Stimulated activated naive B cell treated with anti-CD40 and anti-IgM and Interleukin-4, amounts not matched to agents 10 μg/mL and 1 μg/mL and 100 μg/mL, for 72 hours (primary cell): ENCODE data around the gene WDR26.
A peak's percentile ranks its signal among the peaks of the same experiment; 100 is the strongest.

Experiments
- ATAC-seq, 2 donors: fragments of 150-1000 bp; cut with Tn5 transposase; replicated peaks; 2 replicates each; pipeline ENCODE4 v1.10.0; 2021; ENCODE audit warnings: moderate library complexity in 1 of 2
- DNase-seq: peaks from one replicate; pipeline ENCODE4 v3.0.0; 2021
- H3K27ac Mint-ChIP-seq: one replicate; pipeline ENCODE4 v1.8.0; 2022; ENCODE audit warnings: mild to moderate bottlenecking, mixed read lengths
- H3K27me3 Mint-ChIP-seq, 2 donors: one replicate each; pipeline ENCODE4 v1.8.0; 2022; ENCODE audit warnings: mixed read lengths in 2 of 2
- H3K36me3 Mint-ChIP-seq, 2 donors: one replicate each; pipeline ENCODE4 v1.8.0; 2022; ENCODE audit warnings: mixed read lengths in 2 of 2, mild to moderate bottlenecking in 1 of 2
- H3K4me1 Mint-ChIP-seq, 2 donors: one replicate each; pipeline ENCODE4 v1.8.0; 2022; ENCODE audit warnings: mixed read lengths in 2 of 2, mild to moderate bottlenecking in 1 of 2
- H3K4me3 Mint-ChIP-seq, 2 donors: one replicate each; pipeline ENCODE4 v1.8.0; 2022; ENCODE audit warnings: mild to moderate bottlenecking in 2 of 2, mixed read lengths in 2 of 2, moderate library complexity in 1 of 2
- H3K9me3 Mint-ChIP-seq, 2 donors: one replicate each; pipeline ENCODE4 v1.8.0; 2022; ENCODE audit warnings: mixed read lengths in 2 of 2, mild to moderate bottlenecking in 1 of 2

The WDR26 gene

DNA sequence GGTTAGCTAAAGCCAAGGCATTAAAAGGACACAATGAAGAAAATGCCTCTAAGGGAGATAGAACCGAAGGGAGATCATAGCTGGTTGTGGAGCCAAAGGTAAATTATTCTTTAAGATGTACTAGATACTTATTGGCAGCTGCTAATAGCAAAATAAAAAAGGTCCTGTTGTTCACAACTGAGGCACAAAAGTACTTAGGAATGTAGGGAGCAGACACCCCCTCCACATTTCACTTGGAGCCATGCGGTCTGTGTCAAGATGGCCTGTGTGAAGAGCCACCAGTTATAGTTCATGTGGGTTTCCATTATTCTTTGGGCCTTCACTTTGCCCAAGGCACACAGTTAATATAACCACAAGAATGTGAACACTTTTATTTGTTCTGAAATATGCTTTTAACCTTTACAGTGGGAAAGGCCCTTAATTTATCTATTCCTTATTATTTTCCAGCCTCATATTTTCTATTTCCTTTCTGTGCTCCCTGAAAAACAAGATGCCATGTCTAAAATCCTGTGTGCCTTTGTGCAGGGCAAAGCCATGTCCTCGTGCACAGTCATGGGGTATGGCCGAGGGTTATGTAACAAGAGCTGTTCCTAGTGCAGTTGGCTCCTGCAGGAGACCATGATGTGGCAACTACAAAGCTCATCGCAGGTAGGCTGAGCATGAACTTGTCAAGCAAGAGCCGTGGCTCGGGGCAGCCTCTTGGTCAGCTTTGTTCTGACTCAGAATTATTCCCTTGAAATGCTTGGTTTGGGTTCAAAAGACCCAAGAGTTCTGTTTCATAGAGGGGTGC is 16.2 kb upstream of the WDR26 start:
- no peaks in the 10 kb centered on the region for H3K9me3 Mint-ChIP-seq
- H3K27me3 Mint-ChIP-seq: no peaks in the 10 kb centered on the region
- no peak for ATAC-seq
- H3K4me3 Mint-ChIP-seq: no peak overlapping the region
- H3K36me3 Mint-ChIP-seq: peaks cover 12 to 34% of the 10 kb centered on the region in 2 donors
- no peak for DNase-seq
- peaks cover 1 to 10% of the 10 kb centered on the region in 2 donors for H3K4me1 Mint-ChIP-seq
- peak overlapping the region; percentile 26 for H3K27ac Mint-ChIP-seq

DNA sequence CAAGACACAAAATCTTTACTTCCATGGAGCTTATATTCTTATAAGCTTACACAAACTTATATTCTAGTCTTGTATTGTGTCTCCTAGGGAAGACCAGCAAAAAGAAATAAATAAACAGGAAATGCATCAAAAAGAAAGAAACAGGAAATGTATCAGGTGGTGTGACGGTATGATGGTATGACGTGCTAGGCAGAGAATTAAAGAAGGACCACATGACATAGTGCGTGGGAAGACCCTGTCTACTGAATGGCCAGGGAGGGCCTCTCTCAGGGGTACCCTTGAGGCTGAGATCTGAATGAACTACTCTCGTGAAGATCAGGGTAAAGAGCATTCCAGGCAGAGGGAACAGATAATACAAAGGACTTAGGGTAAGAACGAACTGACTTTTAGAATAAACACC is 15.6 kb upstream of the WDR26 start:
- Mint-ChIP-seq H3K36me3 (peaks cover 15 to 38% of the 10 kb centered on the region in 2 donors), H3K4me3 (no peak overlapping the region)

DNA sequence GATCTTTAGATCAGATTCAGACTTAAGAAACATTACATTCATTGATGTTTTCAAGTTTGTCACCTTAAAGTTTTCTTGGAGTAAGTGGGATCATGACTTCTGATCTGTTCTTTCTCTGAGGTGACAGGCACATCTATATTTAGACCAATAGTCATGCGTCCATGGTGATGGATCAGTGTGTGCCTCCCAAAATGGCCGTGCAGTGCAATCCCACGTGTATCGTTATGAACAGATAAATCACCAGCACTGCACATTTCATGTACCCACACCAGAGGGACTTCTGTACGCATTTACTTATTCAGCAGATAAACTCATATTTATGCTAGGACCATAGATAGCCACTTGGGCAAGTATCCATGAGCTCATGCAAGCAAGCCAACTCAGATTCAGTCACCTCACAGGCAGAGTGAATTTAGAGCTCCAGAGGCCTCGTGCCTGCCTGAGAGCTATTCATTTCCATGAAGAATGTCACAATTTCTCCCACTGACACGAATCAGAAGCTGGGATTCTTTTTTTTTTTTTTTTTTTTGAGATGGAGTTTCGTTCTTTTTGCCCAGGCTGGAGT is 13.9 kb upstream of the WDR26 start:
- H3K9me3 Mint-ChIP-seq: no peaks in the 10 kb centered on the region
- DNase-seq: no peak
- no peaks in the 10 kb centered on the region for H3K27me3 Mint-ChIP-seq
- H3K4me3 Mint-ChIP-seq: no peak overlapping the region
- peaks cover 15 to 35% of the 10 kb centered on the region in 2 donors for H3K36me3 Mint-ChIP-seq
- ATAC-seq: no peak
- no peak overlapping the region for H3K27ac Mint-ChIP-seq
- peaks cover 5 to 9% of the 10 kb centered on the region in 2 donors for H3K4me1 Mint-ChIP-seq

More for the DNA sequence above, 15.6 kb upstream of the WDR26 start:
- DNase-seq (no peak), ATAC-seq (no peak)
- peaks cover 5 to 14% of the 10 kb centered on the region in 2 donors for H3K4me1 Mint-ChIP-seq
- no peak overlapping the region for H3K27ac Mint-ChIP-seq
- H3K27me3 Mint-ChIP-seq: no peaks in the 10 kb centered on the region
- H3K9me3 Mint-ChIP-seq: no peaks in the 10 kb centered on the region

DNA sequence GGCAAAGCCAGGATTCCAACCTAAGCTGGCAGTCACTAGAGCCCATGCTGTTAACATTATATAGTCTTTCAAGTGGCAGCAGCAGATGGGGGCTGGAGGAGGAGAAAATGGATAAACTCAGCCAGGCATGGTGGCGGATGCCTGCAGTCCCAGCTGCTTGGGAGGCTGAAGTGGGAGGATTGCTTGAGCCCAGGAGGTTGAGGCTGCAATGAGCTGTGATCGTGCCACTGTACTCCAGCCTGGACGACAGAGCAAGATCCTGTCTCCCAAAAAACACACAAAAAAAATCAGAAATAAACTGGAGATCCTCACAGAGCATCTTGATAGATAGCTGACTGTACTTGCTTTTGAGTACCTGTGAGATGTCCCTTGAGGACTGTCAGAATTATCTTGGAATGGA is 13.4 kb upstream of the WDR26 start:
- H3K9me3 Mint-ChIP-seq: no peaks in the 10 kb centered on the region
- H3K27me3 Mint-ChIP-seq: no peaks in the 10 kb centered on the region
- DNase-seq: no peak
- peaks cover 5 to 9% of the 10 kb centered on the region in 2 donors for H3K4me1 Mint-ChIP-seq
- peaks cover 13 to 32% of the 10 kb centered on the region in 2 donors for H3K36me3 Mint-ChIP-seq
- H3K27ac Mint-ChIP-seq: no peak overlapping the region
- no peak overlapping the region for H3K4me3 Mint-ChIP-seq
- no peak for ATAC-seq

DNA sequence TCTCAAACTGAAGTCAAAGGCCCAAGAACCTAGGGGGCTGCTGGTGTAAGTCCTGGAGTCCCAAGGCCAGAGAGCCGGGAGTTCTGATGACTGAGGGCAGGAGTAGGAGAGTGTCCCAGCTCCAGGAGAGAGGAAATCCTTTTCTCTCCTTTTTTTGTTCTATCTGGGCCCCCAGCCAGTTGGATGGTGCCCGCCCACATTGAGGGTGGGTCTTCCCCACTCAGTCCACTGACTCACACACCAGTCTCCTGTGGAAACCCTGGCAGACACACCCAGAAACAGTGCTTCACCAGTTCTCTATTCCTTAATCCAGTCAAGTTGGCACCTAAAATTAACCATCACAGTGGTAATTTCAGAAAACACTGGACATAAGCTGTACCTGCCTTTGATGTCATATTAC is 12.7 kb upstream of the WDR26 start:
- DNase-seq (no peak), ATAC-seq (no peak)
- peaks cover 13 to 32% of the 10 kb centered on the region in 2 donors for H3K36me3 Mint-ChIP-seq
- no peaks in the 10 kb centered on the region for H3K9me3 Mint-ChIP-seq
- H3K4me1 Mint-ChIP-seq: peaks cover 5 to 9% of the 10 kb centered on the region in 2 donors
- no peaks in the 10 kb centered on the region for H3K27me3 Mint-ChIP-seq
- H3K4me3 Mint-ChIP-seq: no peak overlapping the region
- H3K27ac Mint-ChIP-seq: no peak overlapping the region

DNA sequence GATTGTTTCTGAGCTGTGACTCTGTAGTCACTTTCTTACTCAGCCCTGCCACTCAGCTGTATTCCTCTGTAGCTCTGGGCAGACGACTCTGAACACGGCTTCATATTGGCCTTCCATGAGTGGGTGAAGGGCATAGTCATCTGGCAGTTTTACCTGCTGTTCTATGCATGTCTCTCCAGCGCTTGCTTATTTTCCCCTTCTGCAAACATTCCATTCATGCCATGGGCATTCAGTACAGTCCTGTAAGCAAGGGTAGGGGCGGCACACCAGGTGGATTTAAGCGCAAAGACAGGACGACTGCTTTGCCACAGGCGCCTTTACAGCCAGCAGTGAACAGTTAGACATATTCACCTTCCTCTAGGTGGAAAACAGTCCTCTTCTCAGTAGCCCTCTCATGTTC is 4.4 kb upstream of the WDR26 start:
- H3K36me3 Mint-ChIP-seq: peaks cover 2 to 8% of the 10 kb centered on the region in 2 donors
- ATAC-seq (no peak), DNase-seq (no peak)
- H3K9me3 Mint-ChIP-seq: no peaks in the 10 kb centered on the region
- H3K27me3 Mint-ChIP-seq: no peaks in the 10 kb centered on the region
- peaks cover 4 to 20% of the 10 kb centered on the region in 2 donors for H3K4me1 Mint-ChIP-seq
- H3K27ac Mint-ChIP-seq: no peak overlapping the region
- H3K4me3 Mint-ChIP-seq: no peak overlapping the region

DNA sequence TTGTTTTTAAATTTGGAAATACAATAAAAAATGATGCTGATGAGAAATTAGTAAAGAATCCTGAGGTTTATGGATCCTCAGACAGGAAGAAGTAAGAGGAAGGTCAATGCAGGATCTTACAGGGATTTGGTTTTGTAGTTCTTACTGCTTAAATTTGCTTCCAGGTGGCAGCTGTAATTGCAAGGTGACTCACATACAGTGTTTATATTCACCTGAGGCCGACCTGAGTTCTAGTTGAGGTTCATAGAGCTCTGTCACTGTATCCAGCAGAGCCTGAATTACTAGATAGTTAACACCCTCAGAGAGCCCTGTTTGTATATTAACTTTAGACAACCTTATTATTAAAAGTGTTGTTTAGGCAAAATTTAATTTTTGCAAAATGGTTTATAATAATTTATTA is 1.4 kb upstream of the WDR26 start:
- Mint-ChIP-seq H3K27ac (no peak overlapping the region), H3K9me3 (no peaks in the 10 kb centered on the region), H3K4me1 (peaks cover 17 to 43% of the 10 kb centered on the region in 2 donors), H3K4me3 (peak overlapping the region; percentile 95 to 99), H3K27me3 (no peaks in the 10 kb centered on the region), H3K36me3 (peaks cover 17 to 20% of the 10 kb centered on the region in 2 donors)
- no peak for ATAC-seq
- no peak for DNase-seq

DNA sequence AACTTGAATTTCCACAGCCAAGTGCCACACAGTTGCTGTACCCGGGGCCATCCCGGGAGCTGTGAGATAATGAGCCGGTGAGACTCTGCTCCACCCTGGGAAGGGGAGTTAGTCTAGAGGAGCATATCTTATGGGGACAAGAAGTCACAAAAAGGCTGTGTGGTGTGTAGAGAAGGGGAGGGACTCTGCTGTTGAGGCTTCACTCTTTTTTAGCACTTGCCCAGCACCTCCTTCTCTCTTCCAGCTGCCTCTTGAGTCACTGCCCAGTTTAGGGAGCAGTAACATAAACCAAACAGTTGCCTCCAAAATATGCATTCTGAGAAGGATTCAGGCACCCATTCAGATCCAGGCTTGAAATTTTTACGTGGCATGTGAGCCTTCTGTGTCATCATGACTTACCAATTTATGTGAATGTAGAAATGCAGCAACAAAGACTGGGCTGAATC is 744 bp upstream of the WDR26 start:
- ATAC-seq: peak; percentile 20 to 28
- Mint-ChIP-seq H3K27me3 (no peaks in the 10 kb centered on the region), H3K9me3 (no peaks in the 10 kb centered on the region), H3K4me3 (peak overlapping the region; percentile 95 to 99), H3K27ac (peak overlapping the region; percentile 97), H3K4me1 (peaks cover 21 to 49% of the 10 kb centered on the region in 2 donors), H3K36me3 (peaks cover 21 to 25% of the 10 kb centered on the region in 2 donors)
- DNase-seq: no peak

DNA sequence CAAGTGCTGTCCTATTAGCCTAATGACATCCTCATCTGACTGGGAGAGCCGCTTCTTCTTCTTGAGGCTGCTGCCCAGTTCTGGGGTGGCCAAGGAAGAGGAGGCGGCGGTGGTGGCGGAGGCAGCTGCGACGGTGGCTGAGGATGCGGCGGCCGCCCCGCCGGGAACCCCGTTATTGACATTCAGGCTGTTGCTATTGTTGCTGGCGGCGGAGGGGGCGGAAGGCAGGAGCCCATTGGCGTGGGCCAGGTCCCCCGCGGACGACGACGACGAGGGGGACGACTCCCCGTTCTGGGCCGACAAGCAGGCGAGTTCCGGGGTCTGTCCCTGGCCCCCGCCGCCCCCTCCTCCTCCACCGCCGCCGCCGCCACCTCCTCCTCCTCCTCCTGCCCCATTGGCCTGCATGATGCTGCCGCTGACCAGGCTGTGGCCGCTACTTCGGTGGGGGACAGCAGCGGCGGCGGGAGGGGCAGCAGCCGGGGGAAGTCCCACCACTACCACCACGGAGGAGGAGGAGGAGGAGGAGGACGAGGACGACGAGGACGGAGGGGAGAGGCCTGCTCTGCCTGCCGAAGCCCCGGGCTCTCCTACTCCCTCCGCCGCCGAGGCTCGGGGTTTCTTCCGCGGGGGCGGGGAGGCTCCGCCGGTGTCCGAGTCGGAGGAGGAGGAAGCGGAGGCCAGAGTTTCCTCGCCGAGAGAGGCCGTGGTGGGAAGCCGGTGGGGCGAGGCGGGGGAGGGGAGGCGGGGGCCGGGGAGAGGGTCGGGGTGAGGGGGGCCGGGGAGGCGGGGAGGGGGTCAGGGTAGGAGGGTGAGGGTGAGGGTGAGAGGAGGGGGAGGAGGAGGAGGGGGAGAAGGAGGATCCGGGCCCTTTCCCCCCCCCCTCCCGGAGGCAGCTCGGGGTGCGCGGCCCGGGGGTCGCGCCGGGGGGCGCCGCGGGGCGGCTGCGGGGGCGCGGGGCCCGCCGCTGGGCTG is 610 bp downstream of the WDR26 start:
- Mint-ChIP-seq H3K9me3 (no peaks in the 10 kb centered on the region), H3K36me3 (peaks cover 22 to 27% of the 10 kb centered on the region in 2 donors), H3K4me3 (peak overlapping the region; percentile 91 to 99), H3K27ac (peak overlapping the region; percentile 97), H3K4me1 (peaks cover 22 to 52% of the 10 kb centered on the region in 2 donors), H3K27me3 (no peaks in the 10 kb centered on the region)
- DNase-seq: peak; percentile 24
- ATAC-seq: peak; percentile 18 to 23

DNA sequence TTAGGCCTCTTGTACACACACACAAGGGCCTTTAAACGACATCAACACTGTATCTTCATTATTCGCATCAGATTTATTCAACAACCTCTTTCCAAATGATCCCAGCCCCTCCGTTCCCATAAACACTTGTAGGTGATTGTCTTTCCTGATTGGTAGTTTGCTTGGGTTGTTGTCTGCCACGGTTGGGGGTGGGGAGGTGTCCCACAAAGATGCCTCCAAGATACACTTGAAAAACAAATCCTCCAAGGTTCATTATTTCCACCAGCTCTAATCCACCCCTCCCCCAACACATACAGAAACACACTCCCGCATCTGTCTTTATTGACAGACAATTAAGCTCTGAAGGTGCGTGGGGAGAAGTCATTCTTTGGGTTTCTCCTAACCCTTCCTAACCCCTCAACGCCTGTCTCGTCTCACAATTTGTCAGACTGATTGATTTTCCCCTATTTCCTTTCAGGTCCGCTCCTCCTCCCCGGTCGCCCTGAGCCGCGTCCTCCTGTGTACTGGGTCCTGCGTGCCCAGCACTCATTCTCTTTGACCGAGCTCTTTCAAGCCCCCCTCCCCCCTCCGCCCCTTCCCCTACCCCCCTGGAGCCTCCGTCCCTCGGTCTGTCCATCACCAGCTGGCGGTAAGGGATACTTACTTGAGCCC is 1.4 kb downstream of the WDR26 start:
- DNase-seq: no peak
- Mint-ChIP-seq H3K27me3 (no peaks in the 10 kb centered on the region), H3K4me3 (peak overlapping the region; percentile 91 to 99), H3K27ac (peak overlapping the region; percentile 97), H3K4me1 (peaks cover 23 to 57% of the 10 kb centered on the region in 2 donors), H3K9me3 (no peaks in the 10 kb centered on the region), H3K36me3 (peaks cover 25 to 29% of the 10 kb centered on the region in 2 donors)
- ATAC-seq: no peak

DNA sequence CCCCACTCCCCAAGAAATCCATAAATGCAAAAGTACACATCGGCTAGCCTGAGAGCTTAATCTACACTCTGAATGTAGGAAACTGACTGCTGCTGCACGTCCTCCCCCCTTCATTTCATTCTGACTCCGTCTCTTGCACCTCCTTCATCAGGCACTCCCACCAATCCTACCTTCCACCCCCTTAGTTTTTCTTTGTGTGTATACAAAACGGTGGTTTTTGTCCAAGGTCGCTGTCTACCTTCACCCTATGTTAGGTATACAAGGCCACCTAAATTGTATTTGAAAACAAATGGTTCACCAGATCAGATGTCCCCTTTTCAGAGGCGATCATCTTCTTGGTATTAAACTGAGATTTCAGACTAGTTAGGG is 1.9 kb downstream of the WDR26 start:
- peak overlapping the region; percentile 97 for H3K27ac Mint-ChIP-seq
- peaks cover 25 to 32% of the 10 kb centered on the region in 2 donors for H3K36me3 Mint-ChIP-seq
- no peaks in the 10 kb centered on the region for H3K27me3 Mint-ChIP-seq
- no peak for ATAC-seq
- peak overlapping the region; percentile 91 to 99 for H3K4me3 Mint-ChIP-seq
- no peak for DNase-seq
- H3K9me3 Mint-ChIP-seq: no peaks in the 10 kb centered on the region
- peaks cover 25 to 57% of the 10 kb centered on the region in 2 donors for H3K4me1 Mint-ChIP-seq

DNA sequence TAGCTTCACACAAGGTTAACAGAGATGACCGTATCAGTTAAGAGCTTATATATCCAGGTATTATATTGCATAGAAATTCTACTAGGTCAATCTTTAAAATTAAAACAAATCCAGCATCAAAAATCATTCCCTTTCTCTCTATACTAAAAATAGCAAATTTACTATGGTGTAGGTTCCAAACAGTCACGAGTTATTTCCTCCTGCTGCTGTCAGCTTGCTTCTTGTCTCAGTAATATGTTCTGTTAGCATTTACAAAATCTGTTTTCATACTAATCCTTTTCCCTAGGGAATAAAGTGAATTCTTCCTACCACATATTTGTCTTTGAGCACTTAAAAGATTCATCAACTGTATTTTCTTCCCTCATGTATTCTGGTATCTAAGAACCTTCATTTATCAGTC is 2.5 kb downstream of the WDR26 start:
- H3K27ac Mint-ChIP-seq: peak overlapping the region; percentile 97
- no peak for DNase-seq

DNA sequence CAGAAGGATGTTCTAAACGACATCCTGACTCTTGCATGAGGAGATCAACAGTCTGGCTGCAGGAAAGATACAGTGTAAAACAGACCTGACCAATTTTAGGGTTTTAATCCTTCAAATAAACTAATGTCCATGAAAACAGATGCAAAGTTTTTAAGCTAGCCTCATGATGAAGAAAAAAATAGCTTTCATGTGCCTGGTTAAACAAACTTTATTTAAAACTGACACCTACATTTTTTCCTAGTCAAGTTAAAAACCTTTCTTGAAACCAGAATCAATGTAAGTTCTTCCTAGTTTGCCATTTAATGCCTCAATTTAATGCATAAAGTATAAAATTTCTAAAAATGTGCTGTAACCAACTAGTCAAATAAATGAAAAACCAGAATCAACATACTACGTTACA is 2.9 kb downstream of the WDR26 start:
- H3K27me3 Mint-ChIP-seq: no peaks in the 10 kb centered on the region
- peak overlapping the region; percentile 91 to 99 for H3K4me3 Mint-ChIP-seq
- H3K27ac Mint-ChIP-seq: no peak overlapping the region
- H3K36me3 Mint-ChIP-seq: peaks cover 27 to 37% of the 10 kb centered on the region in 2 donors
- H3K4me1 Mint-ChIP-seq: peaks cover 22 to 58% of the 10 kb centered on the region in 2 donors
- no peak for ATAC-seq
- no peaks in the 10 kb centered on the region for H3K9me3 Mint-ChIP-seq
- DNase-seq: no peak

More for the DNA sequence above, 2.5 kb downstream of the WDR26 start:
- no peak for ATAC-seq
- Mint-ChIP-seq H3K9me3 (no peaks in the 10 kb centered on the region), H3K4me1 (peaks cover 25 to 60% of the 10 kb centered on the region in 2 donors), H3K4me3 (peak overlapping the region; percentile 91 to 99), H3K27me3 (no peaks in the 10 kb centered on the region), H3K36me3 (peaks cover 27 to 35% of the 10 kb centered on the region in 2 donors)
